ENCODE measurements around the gene P2RY13. TPM values are rescaled to one million over a fixed set of nuclear protein-coding genes. Genes with fewer than 3 reads are reported as not detected.

P2RY13 gene
- total RNA-seq, 1 donor from 2014 or later, result not detected

DNA sequence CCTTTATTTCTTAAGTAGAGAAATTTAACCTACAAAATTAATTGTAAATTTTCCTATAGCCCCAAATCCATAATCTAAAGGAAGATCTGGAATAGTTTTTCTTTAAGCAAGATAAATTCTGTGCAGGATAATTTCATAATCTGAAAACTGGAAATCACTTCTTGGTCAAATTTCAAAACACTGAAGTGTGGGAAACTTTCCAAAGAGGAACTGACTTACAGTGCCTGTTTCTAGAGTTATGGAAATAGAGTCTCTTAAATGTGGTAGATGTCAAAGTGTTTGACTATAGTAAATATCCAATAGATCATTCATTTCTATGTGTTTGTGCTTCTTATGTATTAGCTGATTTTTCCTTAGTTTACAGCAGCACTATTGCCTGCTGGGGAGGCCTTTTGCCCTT lies 1.6 kb upstream of the P2RY13 start:
- H3K4me3 Mint-ChIP-seq, result no peak overlapping the region
- no peak overlapping the region for H3K27ac Mint-ChIP-seq
- H3K9me3 Mint-ChIP-seq, result no peaks in the 10 kb centered on the region
- no peaks in the 10 kb centered on the region for H3K4me1 Mint-ChIP-seq (ENCODE audit: unreplicated experiment)
- TF ChIP-seq, protein P1, sequence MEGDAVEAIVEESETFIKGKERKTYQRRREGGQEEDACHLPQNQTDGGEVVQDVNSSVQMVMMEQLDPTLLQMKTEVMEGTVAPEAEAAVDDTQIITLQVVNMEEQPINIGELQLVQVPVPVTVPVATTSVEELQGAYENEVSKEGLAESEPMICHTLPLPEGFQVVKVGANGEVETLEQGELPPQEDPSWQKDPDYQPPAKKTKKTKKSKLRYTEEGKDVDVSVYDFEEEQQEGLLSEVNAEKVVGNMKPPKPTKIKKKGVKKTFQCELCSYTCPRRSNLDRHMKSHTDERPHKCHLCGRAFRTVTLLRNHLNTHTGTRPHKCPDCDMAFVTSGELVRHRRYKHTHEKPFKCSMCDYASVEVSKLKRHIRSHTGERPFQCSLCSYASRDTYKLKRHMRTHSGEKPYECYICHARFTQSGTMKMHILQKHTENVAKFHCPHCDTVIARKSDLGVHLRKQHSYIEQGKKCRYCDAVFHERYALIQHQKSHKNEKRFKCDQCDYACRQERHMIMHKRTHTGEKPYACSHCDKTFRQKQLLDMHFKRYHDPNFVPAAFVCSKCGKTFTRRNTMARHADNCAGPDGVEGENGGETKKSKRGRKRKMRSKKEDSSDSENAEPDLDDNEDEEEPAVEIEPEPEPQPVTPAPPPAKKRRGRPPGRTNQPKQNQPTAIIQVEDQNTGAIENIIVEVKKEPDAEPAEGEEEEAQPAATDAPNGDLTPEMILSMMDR (conservative IDR thresholded peaks at IDR 0.05), result no peak
- DNase-seq (ENCODE audit: extremely low spot score, unreplicated experiment), result no peak
- H3K36me3 Mint-ChIP-seq, result no peaks in the 10 kb centered on the region
- H3K27me3 Mint-ChIP-seq, result no peaks in the 10 kb centered on the region

DNA sequence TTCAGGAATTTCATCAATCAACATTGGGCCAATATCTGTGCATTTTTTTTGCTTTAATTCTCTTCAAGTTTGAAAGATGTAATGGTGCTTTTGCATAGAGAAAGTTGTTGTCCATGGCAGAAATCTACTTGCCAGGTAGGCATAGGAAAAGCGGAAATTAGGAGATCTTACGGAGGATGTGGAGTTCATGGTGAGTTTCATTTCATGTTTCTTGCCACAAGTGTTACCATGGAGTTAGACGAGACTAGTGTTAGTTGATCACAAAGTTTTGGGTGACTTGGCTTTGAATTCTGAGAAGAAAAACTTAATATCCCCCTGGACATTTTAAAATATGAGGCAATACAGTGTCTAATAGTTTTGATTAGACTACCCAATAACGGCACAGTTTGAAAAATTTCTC lies 1.0 kb upstream of the P2RY13 start:
- no peaks in the 10 kb centered on the region for H3K4me1 Mint-ChIP-seq (ENCODE audit: unreplicated experiment)

DNA sequence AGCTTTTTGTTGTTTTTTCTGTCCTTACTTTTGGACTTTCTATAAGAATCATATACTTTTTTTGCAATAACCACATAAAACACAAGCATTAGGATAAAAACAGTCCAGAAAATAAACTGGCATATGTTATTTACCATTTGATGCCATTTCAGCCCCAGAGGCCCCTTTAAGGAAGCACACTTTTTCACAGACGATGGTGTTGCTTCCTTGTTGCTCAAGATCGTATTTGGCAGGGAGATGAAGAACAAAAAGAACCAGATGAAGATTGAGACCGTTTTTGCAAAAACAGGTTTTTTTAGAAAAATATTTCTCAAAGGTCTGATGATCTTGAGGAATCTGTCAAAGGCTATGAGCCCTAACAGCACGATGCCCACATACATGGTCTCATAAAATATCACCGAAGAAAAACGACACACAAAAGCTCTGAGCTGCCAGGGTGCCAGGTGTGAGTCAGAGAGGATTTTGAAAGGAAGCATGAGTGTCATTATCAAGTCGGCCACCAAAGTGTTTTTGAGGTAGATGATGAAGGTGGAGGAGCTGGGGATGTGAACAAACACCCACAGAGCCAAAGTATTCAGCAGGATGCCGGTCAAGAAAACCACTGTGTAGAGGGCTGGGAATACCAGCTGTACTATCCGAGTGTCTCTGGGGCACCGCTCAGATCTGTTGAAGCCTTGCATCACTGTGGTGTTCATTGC lies 902 bp downstream of the P2RY13 start:
- H3K4me1 Mint-ChIP-seq (ENCODE audit: unreplicated experiment), result no peaks in the 10 kb centered on the region
- no peaks in the 10 kb centered on the region for H3K9me3 Mint-ChIP-seq
- H3K27ac Mint-ChIP-seq, result no peak overlapping the region
- H3K27me3 Mint-ChIP-seq, result no peaks in the 10 kb centered on the region
- no peak for DNase-seq (ENCODE audit: extremely low spot score, unreplicated experiment)
- H3K4me3 Mint-ChIP-seq, result no peak overlapping the region
- TF ChIP-seq, protein P1 (conservative IDR thresholded peaks at IDR 0.05), result no peak
- H3K36me3 Mint-ChIP-seq, result no peaks in the 10 kb centered on the region

More for the DNA sequence above, 1.0 kb upstream of the P2RY13 start:
- Mint-ChIP-seq H3K4me3 (no peak overlapping the region), H3K27me3 (no peaks in the 10 kb centered on the region), H3K9me3 (no peaks in the 10 kb centered on the region), H3K27ac (no peak overlapping the region), H3K36me3 (no peaks in the 10 kb centered on the region)
- no peak for DNase-seq (ENCODE audit: extremely low spot score, unreplicated experiment)
- TF ChIP-seq, protein P1 (conservative IDR thresholded peaks at IDR 0.05), result no peak

DNA sequence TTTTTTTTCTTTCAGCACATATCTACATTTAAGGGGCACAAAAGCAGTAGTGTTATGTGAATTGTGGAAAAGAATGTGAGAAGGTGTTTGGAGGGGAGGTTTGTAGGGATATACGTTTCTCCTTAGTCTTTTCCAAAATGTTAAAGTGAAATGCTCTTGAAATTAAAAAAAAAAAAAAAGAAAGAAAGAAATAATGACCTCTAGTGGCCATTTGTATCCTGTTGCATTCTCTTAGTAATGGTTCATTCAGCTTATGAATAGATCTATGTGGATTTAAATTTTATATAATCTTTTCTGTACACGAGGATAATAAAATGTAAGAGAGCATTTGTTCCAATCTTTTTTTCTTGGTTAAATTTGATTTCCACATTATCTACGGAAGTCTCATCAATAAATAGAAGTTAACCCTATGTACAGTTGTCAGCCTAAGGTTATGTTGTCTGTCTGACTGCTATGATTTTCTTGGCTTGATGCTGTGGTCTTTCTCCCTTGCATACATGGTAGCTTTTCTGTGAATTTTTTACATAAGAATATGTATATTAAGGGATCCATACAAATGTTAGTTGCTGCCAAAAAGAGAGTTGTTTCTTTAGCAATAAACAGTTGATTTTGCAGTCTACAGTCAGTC lies 1.7 kb downstream of the P2RY13 start:
- Mint-ChIP-seq H3K9me3 (peaks cover 7% of the 10 kb centered on the region), H3K27me3 (no peaks in the 10 kb centered on the region), H3K27ac (no peak overlapping the region), H3K4me1 (ENCODE audit: unreplicated experiment) (no peaks in the 10 kb centered on the region), H3K4me3 (no peak overlapping the region), H3K36me3 (no peaks in the 10 kb centered on the region)
- TF ChIP-seq, protein P1 (conservative IDR thresholded peaks at IDR 0.05), result peak; percentile 79
- DNase-seq (ENCODE audit: extremely low spot score, unreplicated experiment), result no peak

DNA sequence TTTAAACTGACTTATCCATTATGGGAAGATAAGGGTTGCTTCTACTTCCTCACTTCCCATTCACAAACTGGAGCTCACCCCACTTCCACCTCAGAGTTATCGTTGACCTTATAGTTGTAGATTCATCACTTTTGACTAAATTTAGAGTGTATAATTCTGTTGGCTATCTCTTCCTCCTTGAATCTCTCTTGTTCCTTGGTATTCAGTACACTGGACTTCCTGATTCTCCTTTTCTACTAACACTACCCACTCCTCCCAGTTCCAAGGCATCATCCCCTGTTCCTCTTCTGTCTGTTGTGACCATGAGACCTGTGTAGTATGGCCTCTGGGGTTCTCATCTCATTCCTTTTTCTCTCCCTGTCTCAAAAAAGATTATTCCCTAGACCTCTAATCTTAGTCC lies 6.8 kb downstream of the P2RY13 start:
- H3K27me3 Mint-ChIP-seq, result no peaks in the 10 kb centered on the region
- H3K36me3 Mint-ChIP-seq, result no peaks in the 10 kb centered on the region
- H3K4me1 Mint-ChIP-seq (ENCODE audit: unreplicated experiment), result no peaks in the 10 kb centered on the region
- H3K9me3 Mint-ChIP-seq, result peaks cover 10% of the 10 kb centered on the region
- DNase-seq (ENCODE audit: extremely low spot score, unreplicated experiment), result no peak
- no peak overlapping the region for H3K4me3 Mint-ChIP-seq
- TF ChIP-seq, protein P1 (conservative IDR thresholded peaks at IDR 0.05), result no peak
- H3K27ac Mint-ChIP-seq, result no peak overlapping the region

Measured in type B pancreatic cell (in vitro differentiated cells).